Measurements from ENCODE around the gene KCNH6.

The KCNH6 gene

GRCh38 chr17:63567229-63567628 is 44.1 kb downstream of the KCNH6 start:
- Histone ChIP-seq H3K27me3 (ENCODE audit: control insufficient read depth, insufficient read depth, low read length) (no peaks in the 10 kb centered on the region), H3K9ac (no peak overlapping the region), H2AFZ (no peak overlapping the region), H3K79me2 (peaks cover 58% of the 10 kb centered on the region), H3K4me2 (ENCODE audit: low read length) (no peak overlapping the region), H3K9me3 (ENCODE audit: control insufficient read depth, low read length) (no peaks in the 10 kb centered on the region), H3K36me3 (ENCODE audit: control insufficient read depth, insufficient read depth, low read length) (no peaks in the 10 kb centered on the region), H3K4me1 (peaks cover 5% of the 10 kb centered on the region), H3K27ac (no peak overlapping the region), H3K4me3 (ENCODE audit: low read depth, low read length) (no peak overlapping the region)
- TF ChIP-seq CTCF (IDR thresholded peaks at IDR 0.05) = no peak

- Histone ChIP-seq H3K9ac (no peak overlapping the region), H3K27ac (no peak overlapping the region), H3K9me3 (ENCODE audit: control insufficient read depth, low read length) (no peaks in the 10 kb centered on the region), H3K79me2 (peaks cover 60% of the 10 kb centered on the region), H3K27me3 (ENCODE audit: control insufficient read depth, insufficient read depth, low read length) (no peaks in the 10 kb centered on the region), H3K36me3 (ENCODE audit: control insufficient read depth, insufficient read depth, low read length) (no peaks in the 10 kb centered on the region), H2AFZ (no peak overlapping the region), H3K4me3 (ENCODE audit: low read depth, low read length) (no peak overlapping the region), H3K4me1 (peaks cover 5% of the 10 kb centered on the region), H3K4me2 (ENCODE audit: low read length) (no peak overlapping the region)
- no peak for TF ChIP-seq CTCF (IDR thresholded peaks at IDR 0.05)
These were observed 45.4 kb downstream of the KCNH6 start for GRCh38 chr17:63568563-63568962.

- TF ChIP-seq CTCF (IDR thresholded peaks at IDR 0.05) = no peak
These were observed 48.6 kb downstream of the KCNH6 start for GRCh38 chr17:63571632-63572310.

GRCh38 chr17:63573634-63574033 is 50.5 kb downstream of the KCNH6 start:
- Histone ChIP-seq H2AFZ (no peak overlapping the region), H3K4me1 (peaks cover 12% of the 10 kb centered on the region), H3K79me2 (peaks cover 36% of the 10 kb centered on the region), H3K4me2 (ENCODE audit: low read length) (no peak overlapping the region), H3K9me3 (ENCODE audit: control insufficient read depth, low read length) (no peaks in the 10 kb centered on the region), H3K27ac (no peak overlapping the region), H3K36me3 (ENCODE audit: control insufficient read depth, insufficient read depth, low read length) (no peaks in the 10 kb centered on the region), H3K9ac (no peak overlapping the region), H3K27me3 (ENCODE audit: control insufficient read depth, insufficient read depth, low read length) (no peaks in the 10 kb centered on the region), H3K4me3 (ENCODE audit: low read depth, low read length) (no peak overlapping the region)
- peak; percentile 30 for TF ChIP-seq CTCF (IDR thresholded peaks at IDR 0.05)

More at GRCh38 chr17:63571632-63572310, 48.6 kb downstream of the KCNH6 start:
- H3K79me2 ChIP-seq = peaks cover 44% of the 10 kb centered on the region
- no peak overlapping the region for H3K9ac ChIP-seq
- no peaks in the 10 kb centered on the region for H3K36me3 ChIP-seq (ENCODE audit: control insufficient read depth, insufficient read depth, low read length)
- no peak overlapping the region for H3K4me3 ChIP-seq (ENCODE audit: low read depth, low read length)
- no peaks in the 10 kb centered on the region for H3K9me3 ChIP-seq (ENCODE audit: control insufficient read depth, low read length)
- H3K4me1 ChIP-seq = peaks cover 8% of the 10 kb centered on the region
- no peak overlapping the region for H3K4me2 ChIP-seq (ENCODE audit: low read length)
- no peak overlapping the region for H3K27ac ChIP-seq
- no peak overlapping the region for H2AFZ ChIP-seq
- no peaks in the 10 kb centered on the region for H3K27me3 ChIP-seq (ENCODE audit: control insufficient read depth, insufficient read depth, low read length)

Data from parathyroid adenoma (tissue), 2 donors.